PFSK-1 (cell line): ENCODE measurements around the gene TRIM61.

Source experiments
- FOXP2 ChIP-seq: optimal IDR thresholded peaks from 2 replicates; pipeline ENCODE3; 2011; ENCODE audit warnings: borderline replicate concordance, control low read depth, inconsistent platforms; ENCODE audit not compliant: insufficient read depth; ENCODE audit errors: extremely low read length, extremely low read depth
- POLR2AphosphoS5 ChIP-seq: IDR thresholded peaks from 2 replicates; pipeline ENCODE4 v1.6.1; 2012; ENCODE audit warnings: low read depth, mild to moderate bottlenecking, control low read depth, low read length, moderate library complexity
- REST ChIP-seq, 2 experiments: IDR thresholded peaks; 2 replicates each; pipeline versions ENCODE4 v1.6.1 to v1.8.0; 2011 to 2012; ENCODE audit warnings: low read depth in 2 of 2, low read length in 2 of 2, control low read depth in 1 of 2, inconsistent platforms in 1 of 2, mild to moderate bottlenecking in 1 of 2, moderate library complexity in 1 of 2; ENCODE audit not compliant: insufficient read depth in 1 of 2
- SIN3A ChIP-seq: IDR thresholded peaks from 2 replicates; pipeline ENCODE4 v1.6.1; 2012; ENCODE audit warnings: mild to moderate bottlenecking, low read length, moderate library complexity, borderline replicate concordance; ENCODE audit not compliant: insufficient read depth
- TAF1 ChIP-seq: IDR thresholded peaks from 2 replicates; pipeline ENCODE4 v1.6.1; 2012; ENCODE audit warnings: low read length, control low read depth, borderline replicate concordance; ENCODE audit not compliant: insufficient read depth

The TRIM61 gene

GRCh38 chr4:164949448-164950143, 27.9 kb downstream of the TRIM61 start:
- TF ChIP-seq FOXP2 = no peak
- no peak for TF ChIP-seq TAF1
- TF ChIP-seq POLR2AphosphoS5 = no peak
- no peak for TF ChIP-seq REST (IDR thresholded peaks at IDR 0.05; ENCODE audit: insufficient read depth in 1 of 2, low read depth in 2 of 2, low read length in 2 of 2)
- TF ChIP-seq SIN3A = no peak

GRCh38 chr4:164948975-164949374, 28.5 kb downstream of the TRIM61 start:
- no peak for TF ChIP-seq POLR2AphosphoS5
- no peak for TF ChIP-seq TAF1
- no peak for TF ChIP-seq SIN3A
- no peak for TF ChIP-seq REST (IDR thresholded peaks at IDR 0.05; ENCODE audit: insufficient read depth in 1 of 2, low read depth in 2 of 2, low read length in 2 of 2)

- no peak for TF ChIP-seq SIN3A
- no peak for TF ChIP-seq POLR2AphosphoS5
- no peak for TF ChIP-seq TAF1
- TF ChIP-seq REST (IDR thresholded peaks at IDR 0.05; ENCODE audit: insufficient read depth in 1 of 2, low read depth in 2 of 2, low read length in 2 of 2) = no peak
- TF ChIP-seq FOXP2 = no peak
Observed at GRCh38 chr4:164946810-164947209, 30.6 kb downstream of the TRIM61 start.

GRCh38 chr4:164945146-164945545, 32.3 kb downstream of the TRIM61 start:
- no peak for TF ChIP-seq REST (IDR thresholded peaks at IDR 0.05; ENCODE audit: insufficient read depth in 1 of 2, low read depth in 2 of 2, low read length in 2 of 2)
- no peak for TF ChIP-seq POLR2AphosphoS5
- no peak for TF ChIP-seq FOXP2
- no peak for TF ChIP-seq TAF1

- TF ChIP-seq POLR2AphosphoS5 (no peak), TAF1 (no peak), REST (IDR thresholded peaks at IDR 0.05; ENCODE audit: insufficient read depth in 1 of 2, low read depth in 2 of 2, low read length in 2 of 2) (no peak), SIN3A (no peak), FOXP2 (no peak)
Observed at GRCh38 chr4:164943192-164943591, 34.3 kb downstream of the TRIM61 start.
